ENCODE data around the gene PPP2R3B.
"Not testable (repeated sequence)": the region's sequence is repeated elsewhere in the genome, so short reads cannot be mapped to it uniquely, and the experiment has no call there.

Gene PPP2R3B

GRCh38 chrX:402857-403256, 16.1 kb upstream of the PPP2R3B start:
- no peak for DNase-seq (ENCODE audit: low spot score)

GRCh38 chrX:400258-400657, 13.6 kb upstream of the PPP2R3B start:
- no peak for DNase-seq (ENCODE audit: low spot score)

GRCh38 chrX:397575-397974, 10.9 kb upstream of the PPP2R3B start:
- peak; percentile 86 for DNase-seq (ENCODE audit: low spot score)

GRCh38 chrX:394830-395229, 8.1 kb upstream of the PPP2R3B start:
- no peak for DNase-seq (ENCODE audit: low spot score)

- no peak for DNase-seq (ENCODE audit: low spot score)
Measured at GRCh38 chrX:392575-392846, 5.8 kb upstream of the PPP2R3B start.

GRCh38 chrX:391717-392574, 5.2 kb upstream of the PPP2R3B start:
- DNase-seq (ENCODE audit: low spot score), result no peak

- DNase-seq (ENCODE audit: low spot score), result no peak
Measured at GRCh38 chrX:390459-390858, 3.8 kb upstream of the PPP2R3B start.

GRCh38 chrX:389021-389441, 2.3 kb upstream of the PPP2R3B start:
- no peak for DNase-seq (ENCODE audit: low spot score)

GRCh38 chrX:387729-388128, 1.0 kb upstream of the PPP2R3B start:
- no peak for DNase-seq (ENCODE audit: low spot score)

- no peak for DNase-seq (ENCODE audit: low spot score)
Measured at GRCh38 chrX:386239-386767, 404 bp downstream of the PPP2R3B start.

- not testable (repeated sequence) for DNase-seq (ENCODE audit: low spot score)
Measured at GRCh38 chrX:385736-386135, 971 bp downstream of the PPP2R3B start.

- no peak for DNase-seq (ENCODE audit: low spot score)
Measured at GRCh38 chrX:384861-385260, 1.8 kb downstream of the PPP2R3B start.

GRCh38 chrX:378443-378842, 8.3 kb downstream of the PPP2R3B start:
- DNase-seq (ENCODE audit: low spot score), result no peak

- DNase-seq (ENCODE audit: low spot score), result not testable (repeated sequence)
Measured at GRCh38 chrX:376206-376605, 10.5 kb downstream of the PPP2R3B start.

GRCh38 chrX:375181-376036, 11.3 kb downstream of the PPP2R3B start:
- no peak for DNase-seq (ENCODE audit: low spot score)

- DNase-seq (ENCODE audit: low spot score), result peak; percentile 60
Measured at GRCh38 chrX:374596-374995, 12.1 kb downstream of the PPP2R3B start.

- peak; percentile 24 for DNase-seq (ENCODE audit: low spot score)
Measured at GRCh38 chrX:373641-374471, 12.9 kb downstream of the PPP2R3B start.

- no peak for DNase-seq (ENCODE audit: low spot score)
Measured at GRCh38 chrX:372856-373640, 13.7 kb downstream of the PPP2R3B start.

GRCh38 chrX:371907-372306, 14.8 kb downstream of the PPP2R3B start:
- no peak for DNase-seq (ENCODE audit: low spot score)

GRCh38 chrX:370963-371745, 15.6 kb downstream of the PPP2R3B start:
- no peak for DNase-seq (ENCODE audit: low spot score)
